ENCODE results near the gene PDE11A. TPM values are rescaled to one million over a fixed set of nuclear protein-coding genes. Genes with fewer than 3 reads are reported as not detected.

The PDE11A gene
- total RNA-seq, 6 experiments from 2014 or later: 1.2 to 3.1 (median 1.4) TPM

- Mint-ChIP-seq H3K27ac (no peak overlapping the region), H3K36me3 (ENCODE audit: low read depth) (no peaks in the 10 kb centered on the region), H3K9me3 (no peaks in the 10 kb centered on the region), H3K27me3 (ENCODE audit: insufficient read depth) (peaks cover 5% of the 10 kb centered on the region; the same call in 1 of the 2 replicates), H3K4me3 (no peak overlapping the region), H3K4me1 (ENCODE audit: low read depth) (peaks cover 6% of the 10 kb centered on the region; the same call in 1 of the 2 replicates)
- TF ChIP-seq CTCF (IDR thresholded peaks at IDR 0.05): no peak
- no peak for DNase-seq
These were observed 403.4 kb downstream of the PDE11A start for GRCh38 chr2:177669201-177669600.

DNA sequence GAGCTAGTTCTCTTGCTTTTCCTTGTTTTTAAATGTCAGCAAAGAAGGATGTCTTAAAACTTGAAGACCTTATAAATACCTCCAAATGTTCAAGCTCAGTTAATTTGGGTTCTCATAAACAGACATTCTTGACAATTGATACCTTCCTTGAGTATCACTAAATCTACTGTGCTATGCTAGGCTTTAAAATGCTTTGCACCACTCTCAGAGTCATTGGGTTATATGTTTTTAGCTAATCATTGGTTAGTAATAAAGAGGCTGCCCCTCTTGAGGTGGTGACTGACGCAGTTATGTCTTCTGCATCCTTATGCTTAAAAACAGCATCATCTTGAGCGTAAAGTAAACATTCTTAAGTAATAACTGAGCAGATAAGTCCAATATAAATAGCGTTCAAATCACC, 404.0 kb downstream of the PDE11A start:
- peaks cover 5% of the 10 kb centered on the region; the same call in 1 of the 2 replicates for H3K27me3 Mint-ChIP-seq (ENCODE audit: insufficient read depth)
- no peak overlapping the region for H3K4me3 Mint-ChIP-seq
- no peak overlapping the region for H3K27ac Mint-ChIP-seq
- TF ChIP-seq CTCF (IDR thresholded peaks at IDR 0.05): no peak
- DNase-seq: no peak
- no peaks in the 10 kb centered on the region for H3K9me3 Mint-ChIP-seq
- H3K36me3 Mint-ChIP-seq (ENCODE audit: low read depth): no peaks in the 10 kb centered on the region
- H3K4me1 Mint-ChIP-seq (ENCODE audit: low read depth): peaks cover 6% of the 10 kb centered on the region; the same call in 1 of the 2 replicates

DNA sequence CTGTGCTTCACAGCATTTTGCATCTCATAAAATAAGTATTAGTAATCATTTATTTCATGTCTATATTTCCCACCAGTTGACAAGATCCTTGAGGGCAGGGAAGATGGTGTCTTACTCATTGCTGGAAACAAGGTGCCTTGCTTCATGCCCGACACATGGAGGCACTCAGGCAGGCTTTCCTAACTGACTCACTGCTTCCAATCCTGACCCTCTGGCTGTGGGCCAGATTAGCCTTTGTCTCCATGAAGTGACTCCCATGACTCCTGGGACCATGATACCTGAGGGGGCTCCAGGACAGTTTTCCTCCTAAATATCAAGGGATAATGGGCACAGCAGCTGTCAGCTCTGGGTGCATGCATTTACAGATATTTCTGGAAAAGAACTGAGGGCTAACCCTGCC, 405.0 kb downstream of the PDE11A start:
- no peak overlapping the region for H3K27ac Mint-ChIP-seq
- no peaks in the 10 kb centered on the region for H3K9me3 Mint-ChIP-seq
- H3K36me3 Mint-ChIP-seq (ENCODE audit: low read depth): no peaks in the 10 kb centered on the region
- H3K4me3 Mint-ChIP-seq: no peak overlapping the region
- DNase-seq: no peak
- no peak for TF ChIP-seq CTCF (IDR thresholded peaks at IDR 0.05)
- peaks cover 6% of the 10 kb centered on the region; the same call in 1 of the 2 replicates for H3K4me1 Mint-ChIP-seq (ENCODE audit: low read depth)
- peaks cover 5% of the 10 kb centered on the region; the same call in 1 of the 2 replicates for H3K27me3 Mint-ChIP-seq (ENCODE audit: insufficient read depth)

- no peak overlapping the region for H3K4me3 Mint-ChIP-seq
- TF ChIP-seq CTCF (IDR thresholded peaks at IDR 0.05): no peak
- peaks cover 5% of the 10 kb centered on the region; the same call in 1 of the 2 replicates for H3K27me3 Mint-ChIP-seq (ENCODE audit: insufficient read depth)
- peak; percentile 39 for DNase-seq
- no peaks in the 10 kb centered on the region for H3K9me3 Mint-ChIP-seq
- H3K4me1 Mint-ChIP-seq (ENCODE audit: low read depth): peaks cover 6% of the 10 kb centered on the region; the same call in 1 of the 2 replicates
- no peaks in the 10 kb centered on the region for H3K36me3 Mint-ChIP-seq (ENCODE audit: low read depth)
- H3K27ac Mint-ChIP-seq: no peak overlapping the region
These were observed 406.2 kb downstream of the PDE11A start for GRCh38 chr2:177666408-177666807.

- Mint-ChIP-seq H3K27ac (no peak overlapping the region), H3K4me1 (ENCODE audit: low read depth) (peaks cover 6% of the 10 kb centered on the region; the same call in 1 of the 2 replicates), H3K4me3 (no peak overlapping the region), H3K9me3 (no peaks in the 10 kb centered on the region), H3K27me3 (ENCODE audit: insufficient read depth) (peaks cover 3% of the 10 kb centered on the region; the same call in 1 of the 2 replicates), H3K36me3 (ENCODE audit: low read depth) (no peaks in the 10 kb centered on the region)
- no peak for DNase-seq
- no peak for TF ChIP-seq CTCF (IDR thresholded peaks at IDR 0.05)
These were observed 406.6 kb downstream of the PDE11A start for GRCh38 chr2:177665948-177666347.

Measured in HFFc6 (cell line).